ENCODE measurements around the gene CDC42EP4. TPM values are rescaled to one million over a fixed set of nuclear protein-coding genes. Genes with fewer than 3 reads are reported as not detected.
A peak's percentile ranks its signal among the peaks of the same experiment; 100 is the strongest.

The CDC42EP4 gene
- total and polyA plus RNA-seq, 7 donors = 10.7 to 24.4 (median 18.3) TPM

- Histone ChIP-seq H3K9me3 (no peaks in the 10 kb centered on the region), H3K4me3 (no peak overlapping the region), H3K36me3 (ENCODE audit: insufficient read depth in 1 of 2, low read depth in 1 of 2) (no peaks in the 10 kb centered on the region), H3K4me1 (peaks cover 3% of the 10 kb centered on the region), H3K27ac (no peak overlapping the region), H3K27me3 (ENCODE audit: insufficient read depth in 3 of 3, low read length in 2 of 3) (peaks cover 0 to 10% (median 0%) of the 10 kb centered on the region in 3 donors)
- ATAC-seq (no peak), DNase-seq (no peak)
- TF ChIP-seq, protein P1, sequence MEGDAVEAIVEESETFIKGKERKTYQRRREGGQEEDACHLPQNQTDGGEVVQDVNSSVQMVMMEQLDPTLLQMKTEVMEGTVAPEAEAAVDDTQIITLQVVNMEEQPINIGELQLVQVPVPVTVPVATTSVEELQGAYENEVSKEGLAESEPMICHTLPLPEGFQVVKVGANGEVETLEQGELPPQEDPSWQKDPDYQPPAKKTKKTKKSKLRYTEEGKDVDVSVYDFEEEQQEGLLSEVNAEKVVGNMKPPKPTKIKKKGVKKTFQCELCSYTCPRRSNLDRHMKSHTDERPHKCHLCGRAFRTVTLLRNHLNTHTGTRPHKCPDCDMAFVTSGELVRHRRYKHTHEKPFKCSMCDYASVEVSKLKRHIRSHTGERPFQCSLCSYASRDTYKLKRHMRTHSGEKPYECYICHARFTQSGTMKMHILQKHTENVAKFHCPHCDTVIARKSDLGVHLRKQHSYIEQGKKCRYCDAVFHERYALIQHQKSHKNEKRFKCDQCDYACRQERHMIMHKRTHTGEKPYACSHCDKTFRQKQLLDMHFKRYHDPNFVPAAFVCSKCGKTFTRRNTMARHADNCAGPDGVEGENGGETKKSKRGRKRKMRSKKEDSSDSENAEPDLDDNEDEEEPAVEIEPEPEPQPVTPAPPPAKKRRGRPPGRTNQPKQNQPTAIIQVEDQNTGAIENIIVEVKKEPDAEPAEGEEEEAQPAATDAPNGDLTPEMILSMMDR (IDR thresholded peaks at IDR 0.05) = no peak
- intact Hi-C loops (cut with DNase I) = no loop called here
- WGBS, 3 donors = 67 to 79% (median 71%) methylated on average over 12 of the region's 12 CpGs
Observed at GRCh38 chr17:73346501-73347162, 34.8 kb upstream of the CDC42EP4 start.

DNA sequence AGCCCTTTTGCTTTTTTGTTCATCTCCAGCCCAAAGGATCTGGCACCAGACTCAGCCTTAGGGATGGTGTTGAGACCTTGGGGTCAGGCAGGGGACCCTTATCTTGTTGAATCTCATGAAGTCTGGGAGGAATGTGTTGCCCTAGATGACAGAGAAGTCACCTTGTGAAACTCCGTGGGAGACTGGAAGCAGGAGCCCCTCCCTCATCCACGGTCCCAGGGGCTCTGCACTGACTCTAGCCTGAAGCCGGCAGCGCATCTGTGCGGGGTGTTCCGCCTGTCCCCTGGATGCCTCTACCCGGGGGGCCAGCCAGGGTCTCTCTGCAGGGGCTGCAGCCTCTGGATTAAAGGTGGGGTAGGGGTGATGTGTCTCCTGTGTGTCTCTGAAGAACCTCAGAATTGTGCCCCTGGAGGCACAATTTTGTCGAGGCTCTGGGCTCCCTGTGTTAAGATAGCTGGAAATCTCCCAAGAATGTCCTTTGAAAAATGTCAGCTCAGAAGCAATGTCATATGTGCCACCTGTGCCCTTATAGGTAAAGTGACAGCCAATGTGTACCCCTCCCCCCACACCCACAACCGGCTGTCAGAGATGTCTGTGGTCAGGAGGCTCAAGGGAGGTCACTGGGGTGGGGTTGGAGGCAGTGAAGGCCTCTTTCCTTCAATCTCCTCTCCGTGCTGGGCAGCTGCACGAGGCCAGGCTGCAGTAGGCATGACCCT lies 32.1 kb upstream of the CDC42EP4 start:
- intact Hi-C loops (cut with DNase I) = loop anchor here in 1 of 2 donors (5.0 kb wide), 1 partner anchor 1192 kb away; no protein-coding TSS in a partner anchor
- DNase-seq = no peak
- Histone ChIP-seq H3K27me3 (ENCODE audit: insufficient read depth in 3 of 3, low read length in 2 of 3) (peaks cover 0 to 10% (median 0%) of the 10 kb centered on the region in 3 donors), H3K36me3 (ENCODE audit: insufficient read depth in 1 of 2, low read depth in 1 of 2) (no peaks in the 10 kb centered on the region), H3K27ac (no peak overlapping the region), H3K4me1 (peaks cover 3% of the 10 kb centered on the region), H3K4me3 (no peak overlapping the region), H3K9me3 (no peaks in the 10 kb centered on the region)
- 32 to 50% (median 39%) methylated on average over 11 of the region's 11 CpGs for WGBS, 3 donors
- TF ChIP-seq, protein P1 (IDR thresholded peaks at IDR 0.05) = no peak
- ATAC-seq = no peak

GRCh38 chr17:73343168-73343634 lies 31.4 kb upstream of the CDC42EP4 start:
- intact Hi-C loops (cut with DNase I) = loop anchor here in 1 of 2 donors (5.0 kb wide), 1 partner anchor 1191 kb away; no protein-coding TSS in a partner anchor
- no peak overlapping the region for H3K4me3 ChIP-seq
- no peak overlapping the region for H3K27ac ChIP-seq
- 31 to 62% (median 41%) methylated on average over 17 of the region's 17 CpGs for WGBS, 3 donors
- peak; percentile 65 to 78 for DNase-seq
- H3K9me3 ChIP-seq = no peaks in the 10 kb centered on the region
- no peaks in the 10 kb centered on the region for H3K36me3 ChIP-seq (ENCODE audit: insufficient read depth in 1 of 2, low read depth in 1 of 2)
- H3K4me1 ChIP-seq = peaks cover 3% of the 10 kb centered on the region
- peaks cover 0 to 10% (median 0%) of the 10 kb centered on the region in 3 donors for H3K27me3 ChIP-seq (ENCODE audit: insufficient read depth in 3 of 3, low read length in 2 of 3)
- TF ChIP-seq, protein P1 (IDR thresholded peaks at IDR 0.05) = no peak
- ATAC-seq = peak in 1 of 4 donors; percentile 43

DNA sequence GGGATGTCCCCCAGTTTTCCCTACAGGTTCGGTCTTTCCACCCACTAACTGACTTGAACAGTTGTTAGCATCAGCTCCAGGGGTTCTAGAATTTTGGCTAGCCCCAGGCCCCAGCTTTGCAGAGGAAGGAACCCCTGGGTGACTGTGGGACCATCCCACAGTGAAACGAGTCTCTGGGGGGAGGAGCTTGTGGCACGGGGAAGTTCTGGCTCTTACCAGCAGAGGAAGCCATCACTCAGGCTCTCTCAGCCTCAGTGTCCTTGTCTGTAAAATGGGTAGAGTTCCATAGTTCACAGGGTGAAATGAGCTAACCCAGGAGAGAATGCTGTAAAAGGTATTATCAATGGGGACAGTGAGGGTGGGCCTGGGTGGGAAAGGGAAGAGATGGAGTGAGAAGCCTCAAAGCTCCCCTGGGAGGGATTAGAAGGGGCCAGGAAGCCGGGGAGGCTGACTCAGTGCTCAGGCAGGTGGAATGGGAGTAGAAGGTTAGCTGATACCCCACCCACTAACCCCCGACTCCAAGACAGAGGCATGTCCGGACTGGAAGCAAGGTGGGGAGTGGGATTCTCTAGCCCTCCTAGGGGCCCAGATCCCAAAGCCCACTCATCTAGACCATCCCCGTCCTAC lies 30.9 kb upstream of the CDC42EP4 start:
- TF ChIP-seq, protein P1 (IDR thresholded peaks at IDR 0.05) = no peak
- no peak for DNase-seq
- peaks cover 0 to 10% (median 0%) of the 10 kb centered on the region in 3 donors for H3K27me3 ChIP-seq (ENCODE audit: insufficient read depth in 3 of 3, low read length in 2 of 3)
- peaks cover 3% of the 10 kb centered on the region for H3K4me1 ChIP-seq
- intact Hi-C loops (cut with DNase I) = loop anchor here in 1 of 2 donors (5.0 kb wide), 1 partner anchor 1190 kb away; no protein-coding TSS in a partner anchor
- ATAC-seq = no peak
- H3K27ac ChIP-seq = no peak overlapping the region
- no peaks in the 10 kb centered on the region for H3K36me3 ChIP-seq (ENCODE audit: insufficient read depth in 1 of 2, low read depth in 1 of 2)
- H3K9me3 ChIP-seq = no peaks in the 10 kb centered on the region
- WGBS, 3 donors = 17 to 44% (median 30%) methylated on average over 7 of the region's 7 CpGs
- no peak overlapping the region for H3K4me3 ChIP-seq
